SK-N-SH (cell line): ENCODE results near the gene BCAP31. TPM values are rescaled to one million over a fixed set of nuclear protein-coding genes. Genes with fewer than 3 reads are reported as not detected.
A peak's percentile ranks its signal among the peaks of the same experiment; 100 is the strongest.
"Not testable (repeated sequence)": the region's sequence is repeated elsewhere in the genome, so short reads cannot be mapped to it uniquely, and the experiment has no call there.

ENCODE experiments used
- CTCF ChIA-PET: fragments of 300-600, 350-600 bp; formaldehyde crosslinking; extraction: SDS; loops from one replicate; lab custom pipeline; 2021; lab: Yijun Ruan, JAX
- POLR2A ChIA-PET: fragments of 350-600 bp; sonication (Branson Sonifier 250); formaldehyde crosslinking; extraction: SDS; loops from one replicate; lab custom pipeline; 2020; ENCODE audit warnings: antibody characterized with exemption, inconsistent platforms; lab: Yijun Ruan, JAX
- DNase-seq: peaks from one replicate; pipeline ENCODE4 v3.0.0; 2012
- H2AFZ ChIP-seq: fragments of 200-600 bp; sonication (generic); 2 replicates; pipeline ENCODE4 v1.8.1; 2016; ENCODE audit warnings: antibody characterized with exemption, mild to moderate bottlenecking, low read depth
- H3F3A ChIP-seq: fragments of 200-600 bp; sonication (generic); replicated peaks from 2 replicates; pipeline ENCODE3; 2016; ENCODE audit warnings: antibody characterized with exemption, mild to moderate bottlenecking; ENCODE audit not compliant: insufficient read depth
- H3K27ac ChIP-seq, 2 experiments: fragments of 200-500 bp in 1 of 2; fragments of 200-600 bp in 1 of 2; sonication (Bioruptor generic) in 1 of 2; sonication (generic), shearing (Covaris generic) in 1 of 2; 2 replicates each; pipeline versions ENCODE4 v1.5.1 to v1.6.1; 2014 to 2016; ENCODE audit warnings: low read depth in 2 of 2, inconsistent platforms in 1 of 2, low read length in 1 of 2, mild to moderate bottlenecking in 1 of 2, mixed read lengths in 1 of 2
- H3K27me3 ChIP-seq: fragments of 200-600 bp; sonication (generic), shearing (Covaris generic); 2 replicates; pipeline ENCODE4 v1.6.1; 2016; ENCODE audit warnings: mixed run types; ENCODE audit not compliant: insufficient read depth
- H3K36me3 ChIP-seq, 2 experiments: fragments of 200-500 bp in 1 of 2; fragments of 200-600 bp in 1 of 2; sonication (Bioruptor generic) in 1 of 2; sonication (generic) in 1 of 2; replicated peaks in 1 of 2; 2 replicates each; pipeline versions ENCODE3 to v1.5.1; 2014 to 2016; ENCODE audit warnings: low read length in 1 of 2, mild to moderate bottlenecking in 1 of 2; ENCODE audit not compliant: insufficient read depth in 2 of 2, control insufficient read depth in 1 of 2
- H3K4me1 ChIP-seq, 2 experiments: fragments of 200-500 bp in 1 of 2; fragments of 200-600 bp in 1 of 2; sonication (Bioruptor generic) in 1 of 2; sonication (generic), shearing (Covaris generic) in 1 of 2; 2 replicates each; pipeline versions ENCODE4 v1.5.1 to v1.6.1; 2014 to 2016; ENCODE audit warnings: low read depth in 1 of 2, low read length in 1 of 2, mixed run types in 1 of 2; ENCODE audit not compliant: insufficient read depth in 2 of 2, control insufficient read depth in 1 of 2
- H3K4me2 ChIP-seq: fragments of 200-600 bp; sonication (generic), shearing (Covaris generic); 2 replicates; pipeline ENCODE4 v1.6.1; 2017; ENCODE audit warnings: mixed run types
- H3K4me3 ChIP-seq, 2 experiments: fragments of 200-500 bp in 1 of 2; fragments of 200-600 bp in 1 of 2; sonication (Bioruptor generic) in 1 of 2; sonication (generic), shearing (Covaris generic) in 1 of 2; 2 replicates each; pipeline versions ENCODE4 v1.5.1 to v1.8.1; 2014 to 2016; ENCODE audit warnings: low read depth in 2 of 2, inconsistent platforms in 1 of 2, low read length in 1 of 2, mild to moderate bottlenecking in 1 of 2, mixed read lengths in 1 of 2, moderate library complexity in 1 of 2
- H3K79me2 ChIP-seq: fragments of 200-600 bp; sonication (generic); 2 replicates; pipeline ENCODE4 v1.8.1; 2017; ENCODE audit warnings: mild to moderate bottlenecking; ENCODE audit not compliant: insufficient read depth
- H3K9ac ChIP-seq: fragments of 200-600 bp; sonication (generic); 2 replicates; pipeline ENCODE4 v1.6.1; 2017; ENCODE audit warnings: mixed run types
- H3K9me2 ChIP-seq: fragments of 200-600 bp; sonication (generic); 2 replicates; pipeline ENCODE4 v1.6.1; 2017; ENCODE audit warnings: mixed run types
- H3K9me3 ChIP-seq: fragments of 200-600 bp; sonication (generic); 2 replicates; pipeline ENCODE4 v1.6.1; 2017; ENCODE audit warnings: mixed run types, mild to moderate bottlenecking, moderate library complexity
- H4K20me1 ChIP-seq: fragments of 200-600 bp; sonication (generic); 2 replicates; pipeline ENCODE4 v1.6.1; 2017; ENCODE audit warnings: mild to moderate bottlenecking, mixed run types; ENCODE audit not compliant: insufficient read depth
- EZH2phosphoT487 ChIP-seq: fragments of 200-600 bp; sonication (generic); IDR thresholded peaks from 2 replicates; pipeline ENCODE4 v1.6.1; 2017; ENCODE audit warnings: low read depth, mixed run types, mild to moderate bottlenecking, antibody characterized with exemption, moderate library complexity, borderline replicate concordance
- SMC3 ChIP-seq: IDR thresholded peaks from 2 replicates; pipeline ENCODE4 v1.6.1; 2012; ENCODE audit warnings: low read depth, low read length, improper control_type of control experiment
- WGBS: methylation state at CpG from one replicate; pipeline ENCODE4 v1.1.6; 2017; ENCODE audit warnings: low lambda C conversion rate; 5-methylcytosine and 5-hydroxymethylcytosine counted together
- polyA plus RNA-seq, 3 experiments: library from polyadenylated mRNA; depleted of rRNA; stranded (reverse); fragments of >200 nt; gene quantifications; 2 replicates each; pipeline ENCODE4 v1.2.3, GENCODE V29; 2012

BCAP31 gene
- polyA plus RNA-seq, 1 of the 3 experiments (the other 2 are of a cell fraction) = 173 TPM

GRCh38 chrX:153744210-153745066 lies 20.3 kb upstream of the BCAP31 start:
- Histone ChIP-seq H3K4me3 (no peak overlapping the region), H3K79me2 (no peaks in the 10 kb centered on the region), H3K9ac (no peak overlapping the region), H3K9me3 (no peaks in the 10 kb centered on the region), H3F3A (no peaks in the 10 kb centered on the region), H3K27ac (no peak overlapping the region), H4K20me1 (no peaks in the 10 kb centered on the region), H3K4me2 (no peak overlapping the region), H3K27me3 (no peaks in the 10 kb centered on the region; the same call in none of the 2 replicates), H2AFZ (no peak overlapping the region), H3K4me1 (no peaks in the 10 kb centered on the region; a peak in 1 of 4 replicates), H3K36me3 (peaks cover 0 to 2% of the 10 kb centered on the region in 2 experiments), H3K9me2 (no peaks in the 10 kb centered on the region)
- CTCF ChIA-PET = no interaction called here
- 40% methylated on average over 24 of the region's 38 CpGs for whole genome bisulfite sequencing
- no peak for TF ChIP-seq EZH2phosphoT487
- TF ChIP-seq SMC3 = peak; percentile 21; the same call in 1 of the 2 replicates
- POLR2A ChIA-PET = no interaction called here
- DNase-seq = peak; percentile 65

GRCh38 chrX:153743468-153744209 lies 19.5 kb upstream of the BCAP31 start:
- H4K20me1 ChIP-seq, H3K79me2 ChIP-seq, H3K4me1 ChIP-seq, H3K27ac ChIP-seq, POLR2A ChIA-PET, H3K27me3 ChIP-seq, H3K36me3 ChIP-seq, H3K4me3 ChIP-seq, H2AFZ ChIP-seq, H3K9me2 ChIP-seq, H3K4me2 ChIP-seq, CTCF ChIA-PET, H3F3A ChIP-seq, H3K9me3 ChIP-seq, H3K9ac ChIP-seq, DNase-seq: not testable (repeated sequence)
- 49% methylated on average over 7 of the region's 35 CpGs for WGBS

GRCh38 chrX:153742796-153743467 lies 18.7 kb upstream of the BCAP31 start:
- DNase-seq, H3K4me3 ChIP-seq, H3K9me3 ChIP-seq, H3K9me2 ChIP-seq, CTCF ChIA-PET, H4K20me1 ChIP-seq, H3K4me2 ChIP-seq, H3K27me3 ChIP-seq, POLR2A ChIA-PET, H3K36me3 ChIP-seq, H3K9ac ChIP-seq, H3F3A ChIP-seq, H2AFZ ChIP-seq, H3K27ac ChIP-seq, H3K79me2 ChIP-seq, H3K4me1 ChIP-seq: not testable (repeated sequence)
- no CpG with 5 or more reads among the region's 32 CpGs for WGBS

GRCh38 chrX:153742111-153742510 lies 17.9 kb upstream of the BCAP31 start:
- H3F3A ChIP-seq, H3K9me2 ChIP-seq, H3K9ac ChIP-seq, H3K4me3 ChIP-seq, CTCF ChIA-PET, H3K36me3 ChIP-seq, H3K4me1 ChIP-seq, H2AFZ ChIP-seq, H4K20me1 ChIP-seq, H3K9me3 ChIP-seq, H3K4me2 ChIP-seq, H3K27ac ChIP-seq, POLR2A ChIA-PET, H3K79me2 ChIP-seq, DNase-seq, H3K27me3 ChIP-seq: not testable (repeated sequence)
- WGBS = 49% methylated on average over 11 of the region's 14 CpGs
